Osteoblast (primary cell): Measurements from ENCODE around the gene NCKAP1. TPM values are rescaled to one million over a fixed set of nuclear protein-coding genes. Genes with fewer than 3 reads are reported as not detected.
"Not testable (repeated sequence)": the region's sequence is repeated elsewhere in the genome, so short reads cannot be mapped to it uniquely, and the experiment has no call there.

Source experiments
- DNase-seq: peaks from one replicate; pipeline ENCODE4 v3.0.0; 2011; ENCODE audit warnings: low spot score, mixed read lengths; ENCODE audit not compliant: insufficient read length; ENCODE audit errors: missing footprints
- H2AFZ ChIP-seq: 2 replicates; pipeline ENCODE4 v1.6.0; 2011; ENCODE audit warnings: mild to moderate bottlenecking, low read length
- H3K27ac ChIP-seq: 2 replicates; pipeline ENCODE4 v1.5.1; 2011; ENCODE audit warnings: mild to moderate bottlenecking, low read depth, low read length, moderate library complexity
- H3K27me3 ChIP-seq: 2 replicates; pipeline ENCODE4 v1.6.0; 2012; ENCODE audit warnings: mild to moderate bottlenecking, control low read depth, inconsistent platforms, low read length, moderate library complexity; ENCODE audit not compliant: insufficient read depth
- H3K36me3 ChIP-seq: 2 replicates; pipeline ENCODE4 v1.5.1; 2011; ENCODE audit warnings: mild to moderate bottlenecking, low read length, control low read depth, moderate library complexity; ENCODE audit not compliant: insufficient read depth
- H3K4me1 ChIP-seq: 2 replicates; pipeline ENCODE4 v1.5.1; 2011; ENCODE audit warnings: mild to moderate bottlenecking, low read length, control low read depth, moderate library complexity; ENCODE audit not compliant: insufficient read depth
- H3K4me2 ChIP-seq: 2 replicates; pipeline ENCODE4 v1.6.0; 2011; ENCODE audit warnings: mild to moderate bottlenecking, low read length; ENCODE audit not compliant: insufficient read depth
- H3K4me3 ChIP-seq: fragments of 200-600 bp; sonication (generic); 3 replicates; pipeline ENCODE4 v1.5.1; 2012; ENCODE audit warnings: mild to moderate bottlenecking, low read length, inconsistent platforms; ENCODE audit not compliant: insufficient read depth
- H3K79me2 ChIP-seq: 2 replicates; pipeline ENCODE4 v1.6.0; 2012; ENCODE audit warnings: mild to moderate bottlenecking, low read length, control low read depth, inconsistent platforms; ENCODE audit not compliant: insufficient read depth
- H3K9me3 ChIP-seq: 2 replicates; pipeline ENCODE4 v1.5.1; 2011; ENCODE audit warnings: low read depth, low read length, control low read depth
- H4K20me1 ChIP-seq: 2 replicates; pipeline ENCODE4 v1.6.0; 2012; ENCODE audit warnings: mild to moderate bottlenecking, low read length, control low read depth; ENCODE audit not compliant: insufficient read depth
- total RNA-seq: library from RNA; depleted of rRNA; stranded (reverse); fragments of >200 nt; gene quantifications from 2 replicates; pipeline ENCODE4 v1.2.3, GENCODE V29; 2012
- TF ChIP-seq, protein P1 (sequence below): IDR thresholded peaks from 2 replicates; pipeline ENCODE4 v1.5.1; 2011; ENCODE audit warnings: mild to moderate bottlenecking, low read depth, low read length, moderate library complexity; ENCODE audit errors: extremely low read depth

The NCKAP1 gene
- total RNA-seq, 1 donor = 209 TPM

DNA sequence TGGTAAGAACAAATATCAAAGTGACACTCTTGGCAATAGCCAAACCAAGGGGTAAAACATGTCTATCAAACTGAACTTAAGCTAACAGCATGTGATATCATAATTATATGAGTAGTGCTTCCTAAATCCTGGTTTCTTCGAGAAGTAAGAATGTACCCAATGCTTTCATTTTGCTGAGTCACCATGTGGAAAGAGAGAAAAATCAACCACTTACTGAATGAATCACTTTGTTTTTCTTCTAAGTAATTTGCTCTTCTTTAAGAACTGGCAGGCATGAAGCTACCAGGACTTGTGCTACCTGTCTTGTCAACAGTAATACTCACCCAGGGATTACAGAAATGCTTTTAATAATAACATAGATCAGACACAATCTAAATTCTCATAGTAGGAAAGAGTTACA, 21.3 kb upstream of the NCKAP1 start:
- Histone ChIP-seq H2AFZ (no peak overlapping the region), H3K27ac (peak overlapping the region; percentile 32), H3K4me1 (peaks cover 18% of the 10 kb centered on the region), H3K4me2 (no peak overlapping the region), H3K9me3 (no peaks in the 10 kb centered on the region), H3K4me3 (no peak overlapping the region), H3K79me2 (no peaks in the 10 kb centered on the region), H4K20me1 (no peaks in the 10 kb centered on the region), H3K36me3 (no peaks in the 10 kb centered on the region), H3K27me3 (no peaks in the 10 kb centered on the region)
- DNase-seq = peak; percentile 88
- TF ChIP-seq, protein P1, sequence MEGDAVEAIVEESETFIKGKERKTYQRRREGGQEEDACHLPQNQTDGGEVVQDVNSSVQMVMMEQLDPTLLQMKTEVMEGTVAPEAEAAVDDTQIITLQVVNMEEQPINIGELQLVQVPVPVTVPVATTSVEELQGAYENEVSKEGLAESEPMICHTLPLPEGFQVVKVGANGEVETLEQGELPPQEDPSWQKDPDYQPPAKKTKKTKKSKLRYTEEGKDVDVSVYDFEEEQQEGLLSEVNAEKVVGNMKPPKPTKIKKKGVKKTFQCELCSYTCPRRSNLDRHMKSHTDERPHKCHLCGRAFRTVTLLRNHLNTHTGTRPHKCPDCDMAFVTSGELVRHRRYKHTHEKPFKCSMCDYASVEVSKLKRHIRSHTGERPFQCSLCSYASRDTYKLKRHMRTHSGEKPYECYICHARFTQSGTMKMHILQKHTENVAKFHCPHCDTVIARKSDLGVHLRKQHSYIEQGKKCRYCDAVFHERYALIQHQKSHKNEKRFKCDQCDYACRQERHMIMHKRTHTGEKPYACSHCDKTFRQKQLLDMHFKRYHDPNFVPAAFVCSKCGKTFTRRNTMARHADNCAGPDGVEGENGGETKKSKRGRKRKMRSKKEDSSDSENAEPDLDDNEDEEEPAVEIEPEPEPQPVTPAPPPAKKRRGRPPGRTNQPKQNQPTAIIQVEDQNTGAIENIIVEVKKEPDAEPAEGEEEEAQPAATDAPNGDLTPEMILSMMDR = no peak

DNA sequence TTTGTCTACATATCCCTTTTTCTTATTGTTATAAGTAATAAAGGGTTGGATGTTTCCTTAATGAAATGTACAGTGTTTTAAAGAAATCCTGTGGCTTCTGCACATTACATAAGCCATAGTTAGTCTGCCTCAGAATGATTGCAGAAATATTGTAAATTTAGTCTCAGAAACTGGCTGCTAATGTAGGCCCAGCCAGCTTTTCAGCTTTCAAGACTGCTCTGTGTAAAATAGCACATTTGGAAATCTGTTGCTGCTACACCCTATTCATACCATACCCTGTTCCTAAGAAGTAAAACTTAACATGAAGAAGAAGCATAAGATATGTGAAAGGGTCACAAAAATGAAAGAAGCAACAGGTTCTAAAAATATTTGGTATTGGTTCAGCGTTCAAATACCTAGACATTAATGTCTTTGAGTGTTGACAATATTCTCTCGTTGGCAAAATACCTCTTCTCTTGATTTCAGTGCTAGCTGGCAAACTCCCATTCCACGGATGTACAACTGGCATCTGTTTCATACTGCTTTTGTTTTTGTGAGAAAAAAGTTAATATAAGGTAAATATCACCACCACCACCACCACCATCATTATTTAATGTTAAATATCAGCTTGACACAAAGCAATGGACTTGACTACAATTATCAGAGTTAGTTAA, 19.2 kb upstream of the NCKAP1 start:
- no peak overlapping the region for H3K4me3 ChIP-seq
- TF ChIP-seq, protein P1 = no peak
- no peak overlapping the region for H3K27ac ChIP-seq
- peaks cover 10% of the 10 kb centered on the region for H3K4me1 ChIP-seq
- no peak overlapping the region for H3K4me2 ChIP-seq
- no peaks in the 10 kb centered on the region for H3K79me2 ChIP-seq
- no peaks in the 10 kb centered on the region for H4K20me1 ChIP-seq
- peaks cover 6% of the 10 kb centered on the region for H3K27me3 ChIP-seq
- H2AFZ ChIP-seq = no peak overlapping the region
- H3K36me3 ChIP-seq = no peaks in the 10 kb centered on the region
- no peak for DNase-seq
- no peaks in the 10 kb centered on the region for H3K9me3 ChIP-seq

DNA sequence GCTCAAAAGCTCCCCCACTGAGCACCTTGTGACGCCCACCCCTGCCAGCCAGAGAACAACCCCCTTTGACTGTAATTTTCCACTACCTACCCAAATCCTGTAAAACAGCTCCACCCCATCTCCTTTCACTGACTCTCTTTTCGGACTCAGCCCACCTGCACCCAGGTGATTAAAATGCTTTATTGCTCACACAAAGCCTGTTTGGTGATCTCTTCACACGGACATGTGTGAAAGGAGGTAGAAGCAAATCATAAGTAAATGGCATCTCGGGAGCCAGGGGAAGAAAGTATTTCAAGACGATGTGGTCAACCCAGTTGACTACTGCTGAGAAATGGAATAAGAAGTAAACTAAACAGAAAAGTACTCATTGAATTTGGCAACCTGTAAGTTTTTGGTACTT, 11.2 kb upstream of the NCKAP1 start:
- peaks cover 35% of the 10 kb centered on the region for H3K27me3 ChIP-seq
- H3K4me3 ChIP-seq = no peak overlapping the region
- no peak for DNase-seq
- no peak overlapping the region for H2AFZ ChIP-seq
- H3K4me1 ChIP-seq = no peaks in the 10 kb centered on the region
- TF ChIP-seq, protein P1 = no peak
- no peak overlapping the region for H3K4me2 ChIP-seq
- H3K79me2 ChIP-seq = no peaks in the 10 kb centered on the region
- H4K20me1 ChIP-seq = no peaks in the 10 kb centered on the region
- no peaks in the 10 kb centered on the region for H3K9me3 ChIP-seq
- H3K27ac ChIP-seq = no peak overlapping the region
- H3K36me3 ChIP-seq = no peaks in the 10 kb centered on the region

DNA sequence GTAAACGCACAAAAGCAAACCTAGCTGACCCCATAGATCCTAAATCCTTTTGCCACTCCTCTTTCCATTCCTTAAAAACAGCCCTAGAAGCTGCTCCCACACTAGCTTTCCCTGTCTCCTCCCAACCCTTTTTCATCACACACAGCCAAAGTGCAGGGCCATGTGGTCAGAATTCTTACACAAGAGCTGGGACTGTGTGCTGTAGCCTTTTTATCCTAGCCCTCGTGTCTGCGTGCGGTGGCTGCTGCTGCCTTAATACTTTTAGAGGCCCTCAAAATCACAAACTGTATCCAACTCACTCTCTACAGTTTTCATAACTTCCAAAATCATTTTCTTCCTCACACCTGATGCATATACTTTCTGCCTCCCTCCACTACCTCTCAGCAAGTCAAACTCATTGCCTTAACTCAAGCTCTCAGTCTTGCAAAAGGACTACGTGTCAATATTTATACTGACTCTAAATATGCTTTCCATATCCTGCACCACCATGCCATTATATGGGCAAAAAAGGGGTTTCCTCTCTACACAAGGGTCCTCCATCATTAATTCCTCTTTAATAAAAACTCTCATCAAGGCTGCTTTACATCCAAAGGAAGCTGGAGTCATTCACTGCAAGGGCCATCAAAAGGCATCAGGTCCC, 9.3 kb upstream of the NCKAP1 start:
- not testable (repeated sequence) for H3K9me3 ChIP-seq, H3K36me3 ChIP-seq, H4K20me1 ChIP-seq, H2AFZ ChIP-seq, H3K4me2 ChIP-seq, DNase-seq, H3K79me2 ChIP-seq, H3K27ac ChIP-seq, H3K4me1 ChIP-seq, H3K4me3 ChIP-seq
- peaks cover 31% of the 10 kb centered on the region for H3K27me3 ChIP-seq

DNA sequence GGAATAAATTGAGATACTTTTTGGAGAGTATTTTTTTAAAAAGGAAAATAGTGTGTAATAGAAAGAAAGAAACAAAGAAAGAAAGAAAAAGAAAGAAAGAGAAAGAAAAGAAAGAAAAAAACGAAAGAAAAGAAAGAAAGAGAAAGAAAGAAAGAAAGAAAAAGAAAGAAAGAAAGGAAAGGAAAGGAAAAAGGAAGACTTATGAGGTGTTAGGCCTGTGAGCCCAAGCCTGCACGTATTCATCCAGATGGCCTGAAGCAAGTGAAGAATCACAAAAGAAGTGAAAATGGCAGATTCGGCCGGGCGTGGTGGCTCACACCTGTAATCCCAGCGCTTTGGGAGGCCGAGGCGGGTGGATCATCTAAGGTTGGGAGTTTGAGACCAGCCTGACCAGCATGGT, 5.3 kb upstream of the NCKAP1 start:
- H3K4me1 ChIP-seq, H3K36me3 ChIP-seq, H3K79me2 ChIP-seq, H2AFZ ChIP-seq, H4K20me1 ChIP-seq, H3K4me2 ChIP-seq, H3K9me3 ChIP-seq, H3K4me3 ChIP-seq, H3K27ac ChIP-seq, DNase-seq: not testable (repeated sequence)
- peaks cover 28% of the 10 kb centered on the region for H3K27me3 ChIP-seq
